C1 segment of cervical spinal cord (tissue), 14 donors: Measurements from ENCODE around the gene ERI2.
"Not testable (repeated sequence)": the region's sequence is repeated elsewhere in the genome, so short reads cannot be mapped to it uniquely, and the experiment has no call there.

Source experiments
- DNase-seq, 14 donors: peaks; one replicate each; lab custom pipeline; 2025; lab: John Stamatoyannopoulos, UW

Gene ERI2

DNA sequence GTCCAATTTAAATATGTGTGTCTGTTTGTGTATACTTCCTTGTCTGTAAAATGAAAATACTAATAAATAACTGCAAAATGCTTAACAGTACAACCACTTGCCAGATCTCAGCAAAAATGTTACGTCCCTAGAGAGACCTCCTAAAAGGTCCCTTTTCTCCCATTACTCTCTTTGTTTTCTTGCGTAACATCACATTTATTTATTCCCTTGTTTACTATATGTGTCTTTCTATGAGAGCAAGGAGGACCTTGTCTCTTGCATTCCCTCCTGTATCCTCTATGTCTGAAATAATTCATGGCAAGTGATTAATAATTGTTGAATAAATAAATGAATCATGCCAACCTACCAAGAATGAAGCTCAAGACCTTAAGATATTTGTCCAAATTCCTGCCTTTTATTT is 40.5 kb downstream of the ERI2 start:
- no peak for DNase-seq

DNA sequence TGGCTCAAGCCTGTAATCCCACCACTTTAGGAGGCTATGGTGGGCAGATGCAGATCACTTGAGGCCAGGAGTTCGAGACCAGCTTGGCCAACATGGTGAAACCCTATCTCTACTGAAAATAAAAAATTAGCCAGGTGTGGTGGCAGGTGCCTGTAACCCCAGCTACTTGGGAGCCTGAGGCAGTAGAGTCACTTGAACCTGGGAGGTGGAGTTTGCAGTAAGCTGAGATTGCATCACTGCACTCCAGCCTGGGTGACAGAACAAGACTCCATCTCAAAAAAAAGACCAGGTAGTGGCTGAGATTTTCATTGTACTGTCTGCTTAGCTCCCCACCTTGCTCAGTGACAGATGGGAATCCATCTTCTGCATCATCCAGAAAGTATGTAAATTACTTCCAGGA is 41.8 kb downstream of the ERI2 start:
- DNase-seq = not testable (repeated sequence)

DNA sequence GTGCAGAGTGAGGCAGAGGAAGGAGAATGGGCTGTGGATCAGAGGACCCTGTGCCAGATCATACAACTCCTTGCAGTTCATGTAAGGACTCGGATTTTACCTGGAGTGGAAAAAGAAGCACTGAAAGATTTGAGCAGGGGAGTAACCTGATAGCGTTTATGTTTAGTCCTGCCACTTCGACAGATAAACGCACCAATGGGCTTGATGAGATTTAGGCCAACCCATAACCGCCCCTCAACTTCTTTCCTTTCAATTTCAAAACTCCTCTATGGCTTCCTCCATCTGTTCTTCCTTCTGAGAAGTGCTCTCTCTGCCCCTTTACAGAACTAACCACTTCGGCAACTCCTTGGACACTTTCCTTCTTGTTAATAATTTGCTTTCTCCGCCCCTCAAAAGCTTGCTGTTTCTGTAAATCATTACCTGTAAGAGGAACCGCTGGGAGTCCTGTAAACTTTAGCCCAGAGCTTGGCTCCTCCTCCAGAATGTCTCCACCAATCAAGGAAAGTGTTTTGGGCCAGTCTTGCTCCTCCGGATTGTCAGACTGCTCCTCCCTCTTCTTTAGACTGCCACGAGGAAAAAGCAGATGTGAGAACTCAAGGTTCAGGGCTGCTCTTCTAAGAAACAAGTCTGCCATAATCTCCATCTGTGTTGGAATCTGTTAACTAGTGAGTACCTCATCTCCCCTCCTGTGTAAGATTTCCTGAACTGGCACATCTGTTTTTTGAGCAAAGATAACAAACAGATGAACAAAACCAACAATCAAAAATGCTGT is 42.6 kb downstream of the ERI2 start, which contains the start of gene ACSM3:
TSS of gene ACSM3 (plus strand) at position 554 of the 772 bp plus-strand sequence. CDS start 6,021 bp downstream, outside the sequence.
- DNase-seq = peak in 4 of 14 donors; percentile 4 to 30 (median 8)

GRCh38 chr16:20762404-20763123 is 43.7 kb downstream of the ERI2 start:
- no peak for DNase-seq

DNA sequence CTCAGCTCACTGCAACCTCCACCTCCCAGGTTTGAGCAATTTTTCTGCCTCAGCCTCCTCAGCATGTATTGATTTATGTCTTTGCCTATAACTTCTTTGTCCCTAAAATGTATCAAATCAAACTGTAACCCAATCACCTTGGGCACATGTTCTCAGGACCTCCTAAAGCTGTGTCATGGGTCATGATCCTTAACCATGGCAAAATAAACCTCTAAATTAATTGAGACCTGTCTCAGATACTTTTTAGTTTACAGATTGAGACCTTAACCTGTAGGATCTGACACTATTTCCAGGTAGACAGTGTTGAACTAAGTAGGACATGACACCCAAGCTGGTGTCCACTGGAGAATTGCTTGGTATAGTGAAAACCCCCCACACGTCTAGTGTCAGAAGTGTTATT is 45.1 kb downstream of the ERI2 start:
- no peak for DNase-seq

- DNase-seq = no peak
Measured at GRCh38 chr16:20760346-20760745, 45.9 kb downstream of the ERI2 start.

DNA sequence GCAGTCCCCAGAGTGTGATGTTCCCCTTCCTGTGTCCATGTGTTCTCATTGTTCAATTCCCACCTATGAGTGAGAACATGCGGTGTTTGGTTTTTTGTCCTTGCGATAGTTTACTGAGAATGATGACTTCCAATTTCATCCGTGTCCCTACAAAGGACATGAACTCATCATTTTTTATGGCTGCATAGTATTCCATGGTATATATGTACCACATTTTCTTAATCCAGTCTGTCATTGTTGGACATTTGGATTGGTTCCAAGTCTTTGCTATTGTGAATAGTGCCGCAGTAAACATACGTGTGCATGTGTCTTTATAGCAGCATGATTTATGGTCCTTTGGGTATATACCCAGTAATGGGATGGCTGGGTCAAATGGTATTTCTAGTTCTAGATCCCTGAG is 50.5 kb downstream of the ERI2 start:
- DNase-seq = not testable (repeated sequence)

DNA sequence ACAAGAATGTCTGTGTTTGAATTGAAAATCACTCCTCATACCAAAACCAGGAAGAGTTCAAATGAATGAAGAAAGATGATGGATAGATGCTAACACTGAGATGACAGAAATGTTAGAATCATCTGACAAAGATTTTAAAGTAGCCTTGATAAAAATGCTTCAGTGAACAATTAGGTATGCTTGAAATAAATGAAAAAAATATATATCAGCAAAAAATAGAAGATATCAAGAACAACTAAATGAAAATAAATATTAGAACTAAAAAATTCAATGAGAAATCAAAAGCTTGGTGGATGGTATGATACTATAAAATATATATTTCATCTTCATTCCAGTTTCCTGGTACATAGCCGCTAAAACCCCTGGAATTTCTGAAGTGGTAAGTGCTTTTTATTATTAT is 51.0 kb downstream of the ERI2 start:
- DNase-seq = no peak

- DNase-seq = no peak
Measured at GRCh38 chr16:20753727-20754126, 52.5 kb downstream of the ERI2 start.

GRCh38 chr16:20750558-20750957 is 55.7 kb downstream of the ERI2 start:
- no peak for DNase-seq

GRCh38 chr16:20749474-20749873 is 56.8 kb downstream of the ERI2 start:
- no peak for DNase-seq

GRCh38 chr16:20747030-20747816 is 59.0 kb downstream of the ERI2 start:
- no peak for DNase-seq

DNA sequence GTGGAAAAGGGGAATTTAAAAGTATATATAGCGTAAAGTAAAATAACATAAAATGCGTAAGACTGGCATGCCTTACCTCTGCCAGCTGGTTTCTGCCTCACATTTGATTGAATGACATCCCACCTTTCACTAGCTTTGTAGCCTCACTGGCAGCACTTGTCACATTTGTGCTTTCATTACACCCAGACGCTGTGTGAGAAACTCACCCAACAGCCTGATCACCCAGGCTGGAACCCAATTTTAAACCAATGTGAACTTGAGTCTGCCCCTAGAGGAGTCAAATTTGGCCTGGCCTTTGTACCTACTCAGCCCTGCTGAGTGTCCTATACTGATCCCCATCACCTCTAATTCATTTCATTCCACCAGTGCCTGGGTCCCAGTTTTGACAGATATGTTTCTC is 59.8 kb downstream of the ERI2 start:
- no peak for DNase-seq
